Measurements from ENCODE around the gene CCDC13.

DNA sequence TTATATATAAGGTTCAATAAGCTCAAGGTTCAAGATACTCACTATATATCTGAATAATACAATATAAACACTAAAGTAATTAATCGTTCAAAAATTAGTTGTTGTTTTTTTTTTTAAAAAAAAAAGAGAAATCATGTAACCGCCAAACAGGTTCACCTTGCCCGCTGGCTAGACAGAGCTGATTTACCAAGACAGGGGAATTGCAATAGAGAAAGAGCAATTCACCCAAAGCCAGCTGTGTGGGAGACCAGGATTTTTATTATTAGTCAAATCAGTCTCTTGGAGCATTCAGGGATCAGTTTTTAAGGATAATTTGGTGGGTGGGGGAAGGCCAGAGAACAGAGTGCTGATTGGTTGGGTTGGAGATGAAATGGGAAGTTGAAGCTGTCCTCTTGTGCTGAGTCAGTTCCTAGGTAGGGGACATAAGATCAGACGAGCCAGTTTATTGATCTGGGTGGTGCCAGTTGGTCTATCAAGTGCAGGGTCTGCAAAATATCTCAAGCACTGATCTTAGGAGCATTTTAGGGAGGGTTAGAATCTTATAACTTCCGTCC lies 23.4 kb upstream of the CCDC13 start:
- no peak for TF ChIP-seq CTCF (optimal IDR thresholded peaks at IDR 0.05 in 1 of 3, IDR thresholded peaks at IDR 0.05 in 1 of 3, conservative IDR thresholded peaks at IDR 0.05 in 1 of 3; ENCODE audit: extremely low read depth in 1 of 3, insufficient read depth in 2 of 3, low read length in 3 of 3)
- no peak for TF ChIP-seq EZH2 (IDR thresholded peaks at IDR 0.05; ENCODE audit: low read length)
